NCI-H2196 (cell line): Measurements from ENCODE around the gene LDLRAD4.

Experiments
- DNase-seq: peaks from one replicate; lab custom pipeline; 2025; ENCODE audit not compliant: unreplicated experiment; lab: John Stamatoyannopoulos, UW

Gene LDLRAD4

DNA sequence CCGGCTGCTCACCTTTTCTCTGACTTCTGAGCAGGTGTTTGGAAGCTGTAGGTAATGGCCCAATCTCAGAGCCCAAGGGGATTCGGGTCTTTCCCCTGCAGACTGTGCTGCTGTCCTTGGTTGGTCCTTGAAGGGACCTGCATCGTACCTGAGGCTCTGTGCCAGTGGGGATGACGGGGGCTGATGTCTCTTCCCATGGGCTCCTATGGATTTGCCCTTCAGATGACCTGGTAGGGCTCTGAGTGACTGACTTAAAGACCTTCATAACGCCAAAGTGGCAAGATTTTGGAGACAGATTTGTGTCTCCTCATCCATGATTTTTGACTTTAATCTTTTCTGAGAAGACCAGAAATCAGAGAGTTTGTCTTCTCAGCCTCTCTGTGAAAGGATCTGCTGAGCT, 341.7 kb downstream of the LDLRAD4 start:
- no peak for DNase-seq

GRCh38 chr18:13562494-13563029, 344.0 kb downstream of the LDLRAD4 start:
- DNase-seq = no peak

DNA sequence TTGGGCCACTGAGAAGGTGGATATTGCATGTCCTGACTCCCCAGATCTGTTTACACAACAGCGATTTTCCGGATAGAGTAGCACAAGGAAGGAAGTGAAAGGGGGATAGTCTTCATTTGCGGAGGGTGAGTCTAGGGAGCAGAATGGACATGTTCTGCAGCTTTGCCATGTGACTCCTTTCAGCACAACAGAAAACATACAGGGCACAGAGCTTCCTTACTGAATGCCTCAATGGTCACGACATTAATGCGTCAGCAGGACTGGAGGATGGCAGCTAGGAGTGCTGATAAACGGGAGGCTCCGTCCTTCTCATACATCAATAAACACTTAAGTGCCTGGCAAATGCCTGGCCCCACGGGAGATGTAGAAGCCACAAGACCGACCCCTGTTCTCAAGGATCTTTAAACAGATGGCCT, 344.8 kb downstream of the LDLRAD4 start:
- DNase-seq = no peak

DNA sequence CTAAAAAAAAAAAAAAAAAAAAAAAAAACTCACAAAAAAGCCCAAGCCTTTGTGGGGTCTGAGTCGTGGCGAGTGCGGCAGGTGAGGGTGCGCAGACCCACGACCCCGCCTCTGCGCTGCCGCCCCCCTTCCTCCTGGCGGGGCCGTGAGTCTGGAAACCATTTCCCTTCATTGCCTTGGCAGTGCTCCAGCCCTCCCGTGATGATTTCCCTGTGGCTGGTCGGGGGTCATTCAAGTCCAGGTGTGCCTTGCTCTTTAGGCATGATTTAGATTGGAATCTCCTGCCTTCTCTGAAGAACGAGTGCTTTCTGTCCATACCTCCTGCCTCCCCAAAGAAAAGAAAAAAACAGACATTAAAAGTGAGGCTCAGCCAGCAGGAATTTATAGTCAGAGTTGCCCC, 346.0 kb downstream of the LDLRAD4 start:
- DNase-seq = no peak

- no peak for DNase-seq
These were observed 346.7 kb downstream of the LDLRAD4 start for GRCh38 chr18:13565228-13565627.

GRCh38 chr18:13566941-13567746, 348.6 kb downstream of the LDLRAD4 start:
- no peak for DNase-seq

GRCh38 chr18:13568443-13569392, 350.2 kb downstream of the LDLRAD4 start:
- DNase-seq = no peak

DNA sequence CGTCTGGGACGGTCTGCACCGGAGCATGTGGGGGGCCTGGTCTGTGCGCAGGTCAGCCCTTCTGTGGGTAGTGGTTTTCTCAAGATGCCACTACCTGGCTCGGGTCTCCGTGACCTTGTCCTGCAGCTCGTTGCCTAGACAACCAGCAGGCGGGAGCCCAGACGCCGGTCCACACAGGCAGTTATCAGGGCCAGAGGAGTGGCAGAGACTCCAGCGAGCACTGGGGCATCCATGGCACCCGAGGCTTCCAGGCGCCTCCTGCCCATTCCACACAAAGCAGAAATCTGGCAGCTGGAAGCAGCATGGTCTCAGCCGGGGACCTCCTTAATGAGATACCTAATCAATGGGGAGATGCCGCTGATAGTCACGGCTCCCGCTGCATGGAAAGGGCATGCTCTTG, 351.7 kb downstream of the LDLRAD4 start:
- DNase-seq = no peak

DNA sequence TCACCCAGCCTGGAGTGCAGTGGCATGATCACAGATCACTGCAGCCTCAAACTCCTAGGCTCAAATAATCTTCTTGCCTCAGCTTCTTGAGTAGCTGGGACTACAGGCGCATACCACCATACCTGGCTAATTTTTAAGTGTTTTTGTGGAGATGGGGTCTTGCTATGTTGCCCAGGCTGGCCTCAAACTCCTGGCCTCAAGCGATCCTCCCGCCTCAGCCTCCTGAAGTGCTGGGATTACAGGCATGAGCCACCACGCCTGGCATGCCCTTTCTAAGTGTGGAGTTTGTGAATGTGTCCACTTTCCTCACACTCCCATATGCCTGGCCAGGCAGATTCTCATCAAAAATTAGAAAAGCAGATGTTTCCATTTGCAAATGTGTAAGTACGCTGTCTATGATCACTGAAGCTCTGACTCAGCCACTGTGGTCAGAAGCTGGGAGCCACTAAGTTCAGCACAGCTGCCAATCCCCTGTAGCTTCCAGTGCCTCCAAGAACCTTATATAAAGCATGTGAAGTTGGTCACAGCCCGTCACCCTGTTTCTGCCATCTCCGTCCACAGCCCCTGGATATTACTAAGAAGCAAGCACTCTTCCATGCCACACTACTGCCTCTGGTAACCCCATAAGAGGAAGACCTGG, 352.4 kb downstream of the LDLRAD4 start:
- no peak for DNase-seq

- DNase-seq = no peak
These were observed 353.6 kb downstream of the LDLRAD4 start for GRCh38 chr18:13572148-13572547.

GRCh38 chr18:13572721-13573120, 354.2 kb downstream of the LDLRAD4 start:
- no peak for DNase-seq

DNA sequence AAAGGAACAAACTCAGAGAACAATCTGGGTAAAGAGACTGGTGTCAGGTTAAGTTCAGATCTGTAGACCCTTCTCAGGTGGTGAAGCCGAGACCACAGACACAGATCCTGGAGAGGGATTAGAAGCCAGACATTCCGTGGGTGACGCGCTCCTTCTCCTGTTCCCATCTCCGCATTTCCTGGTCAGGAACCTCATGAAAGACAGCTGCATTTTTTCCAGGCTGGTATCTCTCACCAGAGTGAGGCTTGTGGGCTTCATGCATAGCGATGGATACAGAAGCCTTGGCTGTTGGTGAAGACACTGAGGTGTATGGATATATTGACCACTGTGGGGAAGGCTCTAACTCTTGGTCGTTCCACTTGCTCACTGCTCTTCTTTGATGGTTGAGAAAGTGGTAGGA, 355.2 kb downstream of the LDLRAD4 start:
- DNase-seq = no peak

- no peak for DNase-seq
These were observed 355.8 kb downstream of the LDLRAD4 start for GRCh38 chr18:13574355-13574754.

DNA sequence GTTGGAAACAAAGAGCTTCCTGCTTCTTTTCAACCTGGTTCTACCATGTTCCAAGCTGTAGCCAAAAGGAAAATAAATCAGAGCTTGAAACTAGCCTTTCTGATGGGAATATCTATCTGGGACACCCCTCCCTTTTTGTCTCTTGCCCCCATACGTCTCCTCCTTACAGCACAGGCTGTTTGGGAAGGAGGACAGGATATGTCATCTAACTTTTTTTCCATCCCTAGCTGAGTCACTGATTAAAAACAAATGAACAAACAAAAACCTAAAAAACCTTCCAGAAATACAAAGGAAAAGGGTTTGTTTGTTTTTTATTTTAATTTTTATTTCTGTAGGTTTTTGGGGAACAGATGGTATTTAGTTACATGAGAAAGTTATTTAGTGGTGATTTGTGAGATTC, 356.2 kb downstream of the LDLRAD4 start:
- no peak for DNase-seq

DNA sequence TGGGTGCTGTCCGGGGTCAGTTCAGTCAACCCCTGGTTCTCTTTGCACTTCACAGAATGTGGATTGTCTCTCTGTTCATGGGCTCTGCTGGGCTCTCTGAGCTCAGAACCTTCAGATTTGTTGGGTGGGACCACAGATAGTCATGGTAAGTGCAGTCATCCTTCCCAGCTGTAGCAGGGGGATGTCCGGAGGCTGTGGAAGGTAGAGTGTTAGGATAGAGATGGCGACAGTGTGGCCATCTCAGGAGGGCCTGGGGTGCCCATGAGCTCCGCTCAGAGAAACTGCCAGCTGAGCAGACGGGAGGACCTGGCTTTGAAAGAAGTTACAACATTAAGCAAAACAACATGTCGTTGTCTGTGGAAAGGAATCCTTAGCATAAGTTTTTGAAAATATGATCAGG, 358.0 kb downstream of the LDLRAD4 start:
- DNase-seq = no peak

DNA sequence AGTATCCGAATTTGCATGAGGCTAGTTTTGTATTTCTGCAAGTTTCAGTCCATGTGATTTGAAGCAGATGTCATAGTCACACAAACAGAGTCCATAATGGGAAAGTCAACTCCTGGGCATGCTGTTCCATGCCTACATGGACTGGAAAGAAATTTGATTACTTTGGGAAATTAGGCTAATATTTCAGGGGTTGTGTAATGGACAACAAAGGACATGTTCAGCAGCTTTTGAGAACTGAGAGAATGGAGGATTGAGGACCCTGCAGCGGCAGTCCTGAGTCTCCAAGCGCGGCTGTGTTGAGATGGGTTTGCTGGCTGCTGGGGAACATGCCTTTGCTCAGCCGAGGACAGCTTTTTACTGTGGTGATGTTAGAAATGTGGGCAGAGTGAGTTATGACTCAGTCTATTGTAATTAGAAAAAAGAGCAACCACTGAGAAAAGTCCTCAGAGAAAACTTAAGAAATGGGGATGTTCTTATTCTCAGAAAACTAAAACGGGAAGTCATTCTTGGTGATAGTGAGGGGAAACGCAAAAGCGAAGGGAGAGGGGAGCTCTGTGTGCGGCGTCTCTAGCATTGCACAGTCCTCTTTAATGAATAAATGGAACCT, 358.6 kb downstream of the LDLRAD4 start:
- DNase-seq = no peak

DNA sequence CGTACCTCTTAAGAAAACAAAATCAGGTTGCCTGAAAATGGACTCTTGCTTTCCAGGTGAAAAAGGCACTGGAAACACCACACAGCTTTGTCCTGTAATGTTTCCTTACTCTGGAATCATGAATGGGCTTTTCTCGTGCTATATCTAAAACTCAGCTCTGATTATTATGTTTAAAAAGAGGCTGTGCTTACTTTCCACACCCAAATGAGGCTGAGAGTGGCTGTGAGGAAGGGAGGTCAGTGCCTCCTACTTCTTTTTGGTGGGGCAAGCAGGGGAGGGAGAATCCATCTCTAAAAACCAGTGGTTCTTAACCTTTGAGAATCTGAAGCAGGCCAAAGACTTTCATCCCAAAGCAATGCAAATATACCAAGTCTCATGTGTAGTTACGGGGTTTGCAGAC, 359.2 kb downstream of the LDLRAD4 start:
- DNase-seq = no peak

GRCh38 chr18:13578400-13578799, 359.8 kb downstream of the LDLRAD4 start:
- no peak for DNase-seq

DNA sequence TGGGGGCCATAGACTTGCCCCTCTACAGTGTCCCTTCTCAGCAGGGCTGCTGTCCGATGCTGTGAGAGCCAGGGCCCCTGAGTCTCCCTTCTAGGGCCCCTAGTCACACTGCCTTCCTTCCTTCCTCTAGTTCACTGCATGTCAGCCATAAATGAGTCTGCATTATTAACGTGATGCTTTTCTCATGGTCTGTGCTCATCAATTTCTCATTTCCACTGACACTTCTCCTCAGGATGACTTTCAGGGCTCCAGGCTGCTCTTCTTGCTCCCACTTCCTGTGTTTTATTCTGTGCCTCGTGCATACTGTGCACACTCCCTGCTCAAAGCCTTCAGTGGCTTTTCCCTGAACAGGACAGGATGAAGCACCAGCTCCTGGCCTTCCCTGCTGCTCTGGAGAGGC, 361.3 kb downstream of the LDLRAD4 start:
- DNase-seq = no peak

GRCh38 chr18:13580351-13580750, 361.8 kb downstream of the LDLRAD4 start:
- DNase-seq = no peak

GRCh38 chr18:13580991-13581390, 362.4 kb downstream of the LDLRAD4 start:
- DNase-seq = no peak
